ENCODE data around the gene LRRC39. TPM values are rescaled to one million over a fixed set of nuclear protein-coding genes. Genes with fewer than 3 reads are reported as not detected.

LRRC39 gene

DNA sequence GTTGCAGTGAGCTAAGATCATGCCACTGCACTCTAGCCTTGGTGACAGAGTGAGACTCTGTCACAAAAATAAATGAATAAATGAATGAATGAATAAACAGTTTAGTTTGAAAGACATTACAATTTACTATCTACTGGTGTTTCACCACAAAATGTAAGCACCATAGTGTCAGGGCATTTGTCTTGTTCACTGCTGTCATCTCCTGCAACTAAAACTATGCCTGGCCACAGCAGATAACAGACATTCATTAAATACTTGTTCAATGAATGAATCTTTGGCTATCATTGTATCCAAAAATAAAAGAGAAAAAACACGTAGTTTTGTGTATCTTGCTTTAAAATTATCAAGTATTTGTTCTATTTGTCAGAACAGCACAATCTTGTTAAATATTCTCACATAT is 77.9 kb downstream of the LRRC39 start:
- no peak overlapping the region for H2BK5ac ChIP-seq (ENCODE audit: low read length)
- peaks cover 0 to 21% of the 10 kb centered on the region in 2 donors for H3K9me3 ChIP-seq (replicated peaks in 1 of 2; ENCODE audit: control insufficient read depth in 2 of 2, insufficient read depth in 1 of 2, low read depth in 1 of 2, low read length in 2 of 2)
- no peak overlapping the region for H2AK5ac ChIP-seq (ENCODE audit: low read depth, low read length)
- H3K79me1 ChIP-seq (ENCODE audit: low read depth, low read length), result no peaks in the 10 kb centered on the region
- no peak overlapping the region for H3K18ac ChIP-seq (ENCODE audit: low read length)
- H3K36me3 ChIP-seq (replicated peaks in 1 of 2; ENCODE audit: control insufficient read depth in 2 of 2, insufficient read depth in 2 of 2, low read length in 2 of 2), result peaks cover 10 to 95% of the 10 kb centered on the region in 2 donors
- no peak overlapping the region for H2BK120ac ChIP-seq (ENCODE audit: low read depth, low read length)
- no peak overlapping the region for H3K4me3 ChIP-seq (ENCODE audit: low read length in 2 of 2)
- no peaks in the 10 kb centered on the region for H3K27me3 ChIP-seq (ENCODE audit: control insufficient read depth in 3 of 3, insufficient read depth in 3 of 3, low read depth in 1 of 3, low read length in 3 of 3)
- H3K4me1 ChIP-seq (ENCODE audit: control insufficient read depth in 2 of 2, insufficient read depth in 1 of 2, low read depth in 1 of 2, low read length in 2 of 2), result no peaks in the 10 kb centered on the region
- no peak overlapping the region for H3K4ac ChIP-seq (ENCODE audit: low read length)
- no peak overlapping the region for H4K91ac ChIP-seq (ENCODE audit: low read depth, low read length, poor library complexity)
- H2BK15ac ChIP-seq (ENCODE audit: low read length), result no peak overlapping the region
- no peak overlapping the region for H2BK12ac ChIP-seq (ENCODE audit: low read length)
- no peak overlapping the region for H2AFZ ChIP-seq (ENCODE audit: low read length)
- WGBS, 2 donors (ENCODE audit: extremely low coverage in 2 of 2, insufficient read length in 2 of 2, insufficient replicate concordance in 1 of 2), result no CpG with 5 or more reads among the region's 1 CpG
- no peak overlapping the region for H3K27ac ChIP-seq (replicated peaks; ENCODE audit: low read length)
- no peak overlapping the region for H3K14ac ChIP-seq (ENCODE audit: low read length)
- no peak overlapping the region for H3K4me2 ChIP-seq (ENCODE audit: insufficient read depth, low read length, poor library complexity, severe bottlenecking)
- H4K8ac ChIP-seq (ENCODE audit: low read depth, low read length), result no peak overlapping the region
- H3K23ac ChIP-seq (ENCODE audit: low read depth, low read length, poor library complexity), result no peak overlapping the region
- H3K9ac ChIP-seq (ENCODE audit: low read depth, low read length, poor library complexity), result no peak overlapping the region
- no peak for DNase-seq (ENCODE audit: low spot score)

Small RNA genes within 50 kb of the gene (small RNA-seq; reads per million reads assigned to genes)
- gene AC093019.1 (ENCODE audit: insufficient read depth) (not detected), gene RPL23AP90 (ENCODE audit: insufficient read depth) (not detected)
